NB4 (cell line): ENCODE results near the gene S100A10.

Experiments used
- MYC ChIP-seq: IDR thresholded peaks from 2 replicates; pipeline ENCODE4 v1.6.1; 2011; ENCODE audit warnings: low read depth, low read length
- POLR2A ChIP-seq: IDR thresholded peaks from 2 replicates; pipeline ENCODE4 v1.6.1; 2011; ENCODE audit warnings: mild to moderate bottlenecking; ENCODE audit not compliant: insufficient read length; ENCODE audit errors: extremely low read depth
- TF ChIP-seq, protein P1 (sequence below): IDR thresholded peaks from one replicate; pipeline ENCODE4 v1.5.1; 2012; ENCODE audit warnings: low read depth, low read length

DNA sequence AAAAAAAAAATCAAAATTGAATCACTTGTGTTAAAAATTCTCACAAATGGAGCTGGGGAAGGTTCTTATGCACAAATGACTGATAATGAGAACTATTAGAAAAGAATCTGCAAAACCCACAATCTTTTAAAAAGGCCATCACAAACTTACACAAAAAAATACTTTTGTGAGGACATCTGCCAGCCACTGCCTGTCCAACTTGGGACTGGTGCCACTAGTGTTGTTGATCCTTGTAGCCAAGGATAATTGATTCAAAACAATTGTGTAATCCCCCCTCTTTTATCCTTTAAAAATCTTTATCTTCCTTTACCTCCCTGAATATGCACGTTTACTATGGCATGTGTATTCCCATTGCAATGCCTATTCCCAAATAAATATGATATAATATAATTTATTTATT, 45.2 kb downstream of the S100A10 start:
- TF ChIP-seq POLR2A = no peak
- TF ChIP-seq, protein P1, sequence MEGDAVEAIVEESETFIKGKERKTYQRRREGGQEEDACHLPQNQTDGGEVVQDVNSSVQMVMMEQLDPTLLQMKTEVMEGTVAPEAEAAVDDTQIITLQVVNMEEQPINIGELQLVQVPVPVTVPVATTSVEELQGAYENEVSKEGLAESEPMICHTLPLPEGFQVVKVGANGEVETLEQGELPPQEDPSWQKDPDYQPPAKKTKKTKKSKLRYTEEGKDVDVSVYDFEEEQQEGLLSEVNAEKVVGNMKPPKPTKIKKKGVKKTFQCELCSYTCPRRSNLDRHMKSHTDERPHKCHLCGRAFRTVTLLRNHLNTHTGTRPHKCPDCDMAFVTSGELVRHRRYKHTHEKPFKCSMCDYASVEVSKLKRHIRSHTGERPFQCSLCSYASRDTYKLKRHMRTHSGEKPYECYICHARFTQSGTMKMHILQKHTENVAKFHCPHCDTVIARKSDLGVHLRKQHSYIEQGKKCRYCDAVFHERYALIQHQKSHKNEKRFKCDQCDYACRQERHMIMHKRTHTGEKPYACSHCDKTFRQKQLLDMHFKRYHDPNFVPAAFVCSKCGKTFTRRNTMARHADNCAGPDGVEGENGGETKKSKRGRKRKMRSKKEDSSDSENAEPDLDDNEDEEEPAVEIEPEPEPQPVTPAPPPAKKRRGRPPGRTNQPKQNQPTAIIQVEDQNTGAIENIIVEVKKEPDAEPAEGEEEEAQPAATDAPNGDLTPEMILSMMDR = no peak
- TF ChIP-seq MYC = no peak
